A549 (cell line): ENCODE results near the gene PARP9. TPM values are rescaled to one million over a fixed set of nuclear protein-coding genes. Genes with fewer than 3 reads are reported as not detected.
A peak's percentile ranks its signal among the peaks of the same experiment; 100 is the strongest.

Experiments used
- ATAC-seq, 2 experiments: fragments of 200-7000 bp in 1 of 2; fragments of >200 bp in 1 of 2; cut with Nextera tagmentation in 1 of 2; cut with Tn5 transposase in 1 of 2; 3 replicates each; pipeline versions ENCODE4 v1.8.0 to v1.9.1; 2018 to 2020; ENCODE audit warnings: mild to moderate bottlenecking in 1 of 2, moderate library complexity in 1 of 2
- CTCF ChIA-PET: fragments of 300-600 bp; sonication (Branson Sonifier 250); formaldehyde crosslinking; extraction: SDS; loops from one replicate; lab custom pipeline; 2021; ENCODE audit warnings: antibody characterized with exemption, inconsistent platforms; lab: Yijun Ruan, JAX
- POLR2A ChIA-PET: fragments of 350-600 bp; formaldehyde crosslinking; extraction: SDS; loops from one replicate; lab custom pipeline; 2021; ENCODE audit warnings: antibody characterized with exemption, inconsistent platforms; lab: Yijun Ruan, JAX
- DNase-seq, 2 experiments: peaks; one replicate each; pipeline versions ENCODE4 v3.0.0 to v3.0.0-alpha.2; 2011 to 2016; ENCODE audit warnings: low read depth in 1 of 2, low spot score in 1 of 2
- FAIRE-seq: peaks from 2 replicates; lab custom pipeline; 2011; peaks lifted over from hg19 to GRCh38; lab: Jason Lieb, UNC
- H3K27ac ChIP-seq, 2 experiments: fragments of >200 bp; sonication (Bioruptor Twin); formaldehyde crosslinking; 3 replicates each; pipeline ENCODE4 v1.5.1; 2016 to 2017
- H3K4me1 ChIP-seq: fragments of >200 bp; sonication (Bioruptor Twin); formaldehyde crosslinking; 3 replicates; pipeline ENCODE4 v1.6.1; 2016
- H3K4me2 ChIP-seq: fragments of >200 bp; sonication (Bioruptor Twin); formaldehyde crosslinking; 3 replicates; pipeline ENCODE4 v1.6.1; 2016
- H3K4me3 ChIP-seq: fragments of >200 bp; sonication (Bioruptor Twin); formaldehyde crosslinking; 3 replicates; pipeline ENCODE4 v1.5.1; 2016
- H3K9me3 ChIP-seq: fragments of >200 bp; sonication (Bioruptor Twin); formaldehyde crosslinking; 3 replicates; pipeline ENCODE4 v1.6.1; 2016
- CHD2 ChIP-seq: fragments of 150-350 bp; IDR thresholded peaks from 2 replicates; pipeline ENCODE4 v1.6.1; 2014; ENCODE audit warnings: low read length; ENCODE audit not compliant: partially characterized antibody
- CHD4 ChIP-seq: fragments of 200-600 bp; sonication (generic); IDR thresholded peaks from 2 replicates; pipeline ENCODE4 v1.6.1; 2016; ENCODE audit warnings: antibody characterized with exemption, mild to moderate bottlenecking, borderline replicate concordance
- EHMT2 ChIP-seq: fragments of 200-600 bp; sonication (generic); IDR thresholded peaks from 2 replicates; pipeline ENCODE4 v1.6.1; 2016; ENCODE audit warnings: antibody characterized with exemption, low read depth, mild to moderate bottlenecking, moderate library complexity
- EP300 ChIP-seq, 2 experiments: fragments of >200 bp; sonication (Bioruptor Twin); formaldehyde crosslinking; IDR thresholded peaks; 2 replicates in 1 of 2; 3 replicates in 1 of 2; pipeline ENCODE4 v1.6.1; 2016 to 2017
- ESRRA ChIP-seq: fragments of 150-350 bp; IDR thresholded peaks from 2 replicates; pipeline ENCODE4 v1.6.1; 2014; ENCODE audit warnings: mild to moderate bottlenecking, low read length, borderline replicate concordance
- FOSB ChIP-seq: fragments of 250-450 bp; sonication (Bioruptor Pico); IDR thresholded peaks from 2 replicates; pipeline ENCODE4 v1.5.0; 2020; ENCODE audit warnings: mild to moderate bottlenecking, moderate library complexity
- HEYL ChIP-seq: fragments of 250-450 bp; sonication (Bioruptor Pico); IDR thresholded peaks from 2 replicates; pipeline ENCODE4 v1.8.0; 2021; ENCODE audit warnings: mild to moderate bottlenecking, moderate library complexity
- HOXA7 ChIP-seq: fragments of 250-450 bp; sonication (Bioruptor Pico); IDR thresholded peaks from 2 replicates; pipeline ENCODE4 v1.5.0; 2020; ENCODE audit warnings: mild to moderate bottlenecking, moderate library complexity
- JUN ChIP-seq, 2 experiments: fragments of >200 bp; sonication (Bioruptor Twin); formaldehyde crosslinking; IDR thresholded peaks; 2 replicates in 1 of 2; 3 replicates in 1 of 2; pipeline ENCODE4 v1.6.1; 2016 to 2017
- JUNB ChIP-seq: fragments of >200 bp; sonication (Bioruptor Twin); formaldehyde crosslinking; IDR thresholded peaks from 2 replicates; pipeline ENCODE4 v1.6.1; 2016
- KDM1A ChIP-seq: fragments of 200-600 bp; sonication (generic); IDR thresholded peaks from 2 replicates; pipeline ENCODE4 v1.6.1; 2016; ENCODE audit warnings: low read depth, mild to moderate bottlenecking
- KDM5A ChIP-seq: fragments of 200-600 bp; sonication (generic); IDR thresholded peaks from 2 replicates; pipeline ENCODE4 v1.6.1; 2016; ENCODE audit warnings: antibody characterized with exemption, mild to moderate bottlenecking
- POLR2AphosphoS2 ChIP-seq: conservative IDR thresholded peaks from 2 replicates; pipeline ENCODE4 v1.6.1; 2012; ENCODE audit warnings: low read length, improper control_type of control experiment, inconsistent platforms
- RARB ChIP-seq: fragments of 250-450 bp; sonication (Bioruptor Pico); IDR thresholded peaks from 2 replicates; pipeline ENCODE4 v1.8.0; 2021; ENCODE audit warnings: mild to moderate bottlenecking, moderate library complexity
- RFX5 ChIP-seq: fragments of 450-650 bp; IDR thresholded peaks from 2 replicates; pipeline ENCODE4 v1.7.1; 2014; ENCODE audit warnings: antibody characterized with exemption, mild to moderate bottlenecking, moderate library complexity
- SREBF2 ChIP-seq: fragments of 450-650 bp; IDR thresholded peaks from 2 replicates; pipeline ENCODE4 v1.6.1; 2014; ENCODE audit warnings: mild to moderate bottlenecking, moderate library complexity
- TFCP2L1 ChIP-seq: fragments of 250-450 bp; sonication (Bioruptor Pico); IDR thresholded peaks from 2 replicates; pipeline ENCODE4 v1.5.0; 2021; ENCODE audit warnings: mild to moderate bottlenecking
- ZC3H11A ChIP-seq: fragments of 450-650 bp; IDR thresholded peaks from 2 replicates; pipeline ENCODE4 v1.6.1; 2014; ENCODE audit warnings: antibody characterized with exemption, mild to moderate bottlenecking
- ZNF302 ChIP-seq: fragments of 250-450 bp; sonication (Bioruptor Pico); IDR thresholded peaks from 2 replicates; pipeline ENCODE4 v1.9.0; 2021; ENCODE audit warnings: inconsistent platforms, mild to moderate bottlenecking, moderate library complexity
- WGBS: methylation state at CpG from one replicate; pipeline ENCODE4 v1.1.6; 2017; ENCODE audit errors: missing lambda C conversion rate; 5-methylcytosine and 5-hydroxymethylcytosine counted together
- polyA plus RNA-seq, 4 experiments: library from polyadenylated mRNA; depleted of rRNA in 3 of 4; stranded (reverse); fragments of >200 nt; fragmentation: RNase III in 1 of 4; extraction: RNeasy Plus Mini Kit Qiagen cat#74134 plus additional on column Dnase treatment in 1 of 4; gene quantifications; 2 replicates in 3 of 4; 3 replicates in 1 of 4; pipeline ENCODE4 v1.2.3, GENCODE V29; 2011 to 2017
- TF ChIP-seq, protein P1 (sequence below): IDR thresholded peaks from 2 replicates; pipeline ENCODE4 v1.6.1; 2012
- TF ChIP-seq, protein P2 (sequence below): IDR thresholded peaks from 2 replicates; pipeline ENCODE4 v1.6.1; 2012
- TF ChIP-seq, protein P3 (sequence below): fragments of 150-350 bp; IDR thresholded peaks from 2 replicates; pipeline ENCODE4 v1.6.1; 2014; ENCODE audit warnings: low read depth, mild to moderate bottlenecking, low read length
- TF ChIP-seq, protein P4 (sequence below): fragments of 250-450 bp; sonication (Bioruptor Pico); IDR thresholded peaks from 2 replicates; pipeline ENCODE4 v1.5.0; 2020; ENCODE audit warnings: low read depth, mild to moderate bottlenecking, moderate library complexity
- TF ChIP-seq, protein P5 (sequence below): IDR thresholded peaks from 2 replicates; pipeline ENCODE4 v1.6.1; 2012; ENCODE audit warnings: low read depth, borderline replicate concordance
- TF ChIP-seq, protein P6 (sequence below): fragments of 200-600 bp; sonication (generic); IDR thresholded peaks from 2 replicates; pipeline ENCODE4 v1.6.1; 2016; ENCODE audit warnings: antibody characterized with exemption, mild to moderate bottlenecking, moderate library complexity

The PARP9 gene
- polyA plus RNA-seq, 2 of the 4 experiments (the other 2 are of a cell fraction) = 4.5 to 12.6 TPM

DNA sequence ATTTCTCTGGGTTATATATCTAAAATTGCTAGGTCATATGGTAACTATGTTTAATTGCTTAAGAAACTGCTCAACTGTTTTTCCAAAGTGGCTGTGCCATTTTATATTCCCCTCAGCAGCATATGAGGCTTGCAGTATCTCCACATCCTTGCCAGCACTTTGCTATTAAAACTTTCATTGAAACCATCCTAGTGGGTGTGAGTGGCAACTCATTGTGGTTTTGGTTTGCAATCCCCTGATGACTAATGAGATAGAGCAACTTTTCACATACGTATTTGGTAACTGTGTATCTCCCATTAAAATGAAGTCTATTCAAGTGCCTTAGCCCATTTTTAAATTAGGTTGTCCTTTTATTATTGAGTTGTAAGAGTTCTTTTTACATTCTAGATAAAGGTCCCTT, 66.7 kb downstream of the PARP9 start:
- FAIRE-seq = no peak
- Histone ChIP-seq H3K4me1 (peaks cover 7% of the 10 kb centered on the region; the same call in 1 of the 3 replicates), H3K4me3 (no peak overlapping the region), H3K9me3 (no peaks in the 10 kb centered on the region), H3K4me2 (no peak overlapping the region), H3K27ac (no peak overlapping the region)
- WGBS = 64% methylated on average over 1 of the region's 1 CpG
- no peak for TF ChIP-seq POLR2AphosphoS2
- TF ChIP-seq, protein P1, sequence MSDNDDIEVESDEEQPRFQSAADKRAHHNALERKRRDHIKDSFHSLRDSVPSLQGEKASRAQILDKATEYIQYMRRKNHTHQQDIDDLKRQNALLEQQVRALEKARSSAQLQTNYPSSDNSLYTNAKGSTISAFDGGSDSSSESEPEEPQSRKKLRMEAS = no peak
- CTCF ChIA-PET = no interaction called here
- ATAC-seq = 0 out of 6 replicates have a peak, but pooled peaks of 1 of the 2 experiments have one; percentile 28
- no peak for DNase-seq
- POLR2A ChIA-PET = no interaction called here

DNA sequence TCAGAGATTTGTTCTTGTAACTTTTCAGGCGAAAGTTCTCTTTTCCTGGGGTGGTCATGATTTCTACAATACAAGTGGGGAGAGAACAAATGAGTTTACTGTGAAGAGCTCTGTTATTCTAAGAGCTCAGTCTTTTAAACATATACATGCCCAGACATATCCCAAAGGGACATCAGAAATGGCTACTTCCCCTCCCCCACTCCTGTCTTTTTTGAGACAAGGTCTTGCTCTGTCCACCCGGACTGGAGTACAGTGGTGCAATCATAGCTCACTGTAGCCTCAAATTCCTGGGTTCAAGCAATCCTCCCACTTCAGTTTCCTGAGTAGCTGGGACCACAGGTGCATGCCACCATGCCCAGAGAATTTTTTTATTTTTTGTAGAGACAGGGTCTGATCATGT, 67.6 kb downstream of the PARP9 start:
- ATAC-seq (no peak), DNase-seq (no peak), FAIRE-seq (no peak)
- no peak for TF ChIP-seq HOXA7 (CRISPR knock-in tag)
- TF ChIP-seq EP300 (IDR thresholded peaks at IDR 0.05) = no peak
- TF ChIP-seq, protein P2, sequence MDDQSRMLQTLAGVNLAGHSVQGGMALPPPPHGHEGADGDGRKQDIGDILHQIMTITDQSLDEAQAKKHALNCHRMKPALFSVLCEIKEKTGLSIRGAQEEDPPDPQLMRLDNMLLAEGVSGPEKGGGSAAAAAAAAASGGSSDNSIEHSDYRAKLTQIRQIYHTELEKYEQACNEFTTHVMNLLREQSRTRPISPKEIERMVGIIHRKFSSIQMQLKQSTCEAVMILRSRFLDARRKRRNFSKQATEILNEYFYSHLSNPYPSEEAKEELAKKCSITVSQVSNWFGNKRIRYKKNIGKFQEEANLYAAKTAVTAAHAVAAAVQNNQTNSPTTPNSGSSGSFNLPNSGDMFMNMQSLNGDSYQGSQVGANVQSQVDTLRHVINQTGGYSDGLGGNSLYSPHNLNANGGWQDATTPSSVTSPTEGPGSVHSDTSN = no peak
- TF ChIP-seq RFX5 = no peak
- no peak for TF ChIP-seq CHD2
- no peak for TF ChIP-seq EHMT2
- no peak for TF ChIP-seq ZNF302 (CRISPR knock-in tag)
- TF ChIP-seq JUN (IDR thresholded peaks at IDR 0.05) = no peak
- no peak for TF ChIP-seq CHD4
- TF ChIP-seq ESRRA = no peak
- no peak for TF ChIP-seq TFCP2L1 (CRISPR knock-in tag)
- TF ChIP-seq JUNB = no peak
- TF ChIP-seq ZC3H11A = no peak
- no peak for TF ChIP-seq FOSB
- no peak for TF ChIP-seq SREBF2
- TF ChIP-seq, protein P1 = no peak
- TF ChIP-seq, protein P3, sequence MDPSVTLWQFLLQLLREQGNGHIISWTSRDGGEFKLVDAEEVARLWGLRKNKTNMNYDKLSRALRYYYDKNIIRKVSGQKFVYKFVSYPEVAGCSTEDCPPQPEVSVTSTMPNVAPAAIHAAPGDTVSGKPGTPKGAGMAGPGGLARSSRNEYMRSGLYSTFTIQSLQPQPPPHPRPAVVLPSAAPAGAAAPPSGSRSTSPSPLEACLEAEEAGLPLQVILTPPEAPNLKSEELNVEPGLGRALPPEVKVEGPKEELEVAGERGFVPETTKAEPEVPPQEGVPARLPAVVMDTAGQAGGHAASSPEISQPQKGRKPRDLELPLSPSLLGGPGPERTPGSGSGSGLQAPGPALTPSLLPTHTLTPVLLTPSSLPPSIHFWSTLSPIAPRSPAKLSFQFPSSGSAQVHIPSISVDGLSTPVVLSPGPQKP = no peak
- TF ChIP-seq, protein P4, sequence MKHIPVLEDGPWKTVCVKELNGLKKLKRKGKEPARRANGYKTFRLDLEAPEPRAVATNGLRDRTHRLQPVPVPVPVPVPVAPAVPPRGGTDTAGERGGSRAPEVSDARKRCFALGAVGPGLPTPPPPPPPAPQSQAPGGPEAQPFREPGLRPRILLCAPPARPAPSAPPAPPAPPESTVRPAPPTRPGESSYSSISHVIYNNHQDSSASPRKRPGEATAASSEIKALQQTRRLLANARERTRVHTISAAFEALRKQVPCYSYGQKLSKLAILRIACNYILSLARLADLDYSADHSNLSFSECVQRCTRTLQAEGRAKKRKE = no peak
- 83% methylated on average over 2 of the region's 2 CpGs for WGBS
- no peak overlapping the region for H3K4me3 ChIP-seq
- peaks cover 7% of the 10 kb centered on the region; the same call in 1 of the 3 replicates for H3K4me1 ChIP-seq
- H3K4me2 ChIP-seq = no peak overlapping the region
- CTCF ChIA-PET = interaction anchor here (0.6 kb wide), 1 partner anchor 65 kb away, joined by 5 read pairs; no protein-coding TSS in a partner anchor
- H3K27ac ChIP-seq = peak overlapping the region; percentile 42 to 68; a peak in 5 of 6 replicates
- no peaks in the 10 kb centered on the region for H3K9me3 ChIP-seq
- POLR2A ChIA-PET = interaction anchor here (0.7 kb wide), 1 partner anchor 80 kb away, joined by 3 read pairs; the partner anchor contains the start of gene WDR5B

DNA sequence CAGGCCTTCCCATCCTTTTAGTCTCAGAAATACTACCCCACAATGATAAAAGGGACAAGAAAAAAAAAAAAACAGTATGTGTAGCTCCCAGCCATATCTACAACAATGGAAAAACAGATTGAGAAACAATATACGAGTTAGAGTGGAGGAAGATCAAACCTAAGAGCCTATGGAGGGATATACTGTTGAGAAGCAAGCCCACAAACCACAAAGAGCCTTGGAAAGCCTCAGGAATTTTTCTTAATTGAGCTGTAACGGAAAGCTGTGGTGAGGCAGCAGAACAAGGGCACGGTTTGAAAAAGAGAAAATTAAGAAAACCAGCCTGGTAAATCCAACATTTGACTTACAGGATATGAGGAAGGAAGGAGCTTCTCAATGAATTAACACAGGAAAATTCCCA, 70.8 kb downstream of the PARP9 start:
- POLR2A ChIA-PET = no interaction called here
- H3K27ac ChIP-seq = no peak overlapping the region
- CTCF ChIA-PET = interaction anchor here (0.6 to 1.2 kb wide), 2 partner anchors 66 to 362 kb away, joined by 3 read pairs; no protein-coding TSS in a partner anchor
- peaks cover 7% of the 10 kb centered on the region; the same call in 1 of the 3 replicates for H3K4me1 ChIP-seq
- 92% methylated on average over 3 of the region's 3 CpGs for WGBS
- H3K4me2 ChIP-seq = no peak overlapping the region
- ATAC-seq (no peak), DNase-seq (no peak), FAIRE-seq (no peak)
- no peaks in the 10 kb centered on the region for H3K9me3 ChIP-seq
- H3K4me3 ChIP-seq = no peak overlapping the region
- no peak for TF ChIP-seq KDM5A
- TF ChIP-seq RARB (CRISPR knock-in tag) = no peak
- TF ChIP-seq, protein P5, sequence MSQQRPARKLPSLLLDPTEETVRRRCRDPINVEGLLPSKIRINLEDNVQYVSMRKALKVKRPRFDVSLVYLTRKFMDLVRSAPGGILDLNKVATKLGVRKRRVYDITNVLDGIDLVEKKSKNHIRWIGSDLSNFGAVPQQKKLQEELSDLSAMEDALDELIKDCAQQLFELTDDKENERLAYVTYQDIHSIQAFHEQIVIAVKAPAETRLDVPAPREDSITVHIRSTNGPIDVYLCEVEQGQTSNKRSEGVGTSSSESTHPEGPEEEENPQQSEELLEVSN = no peak
- TF ChIP-seq, protein P6, sequence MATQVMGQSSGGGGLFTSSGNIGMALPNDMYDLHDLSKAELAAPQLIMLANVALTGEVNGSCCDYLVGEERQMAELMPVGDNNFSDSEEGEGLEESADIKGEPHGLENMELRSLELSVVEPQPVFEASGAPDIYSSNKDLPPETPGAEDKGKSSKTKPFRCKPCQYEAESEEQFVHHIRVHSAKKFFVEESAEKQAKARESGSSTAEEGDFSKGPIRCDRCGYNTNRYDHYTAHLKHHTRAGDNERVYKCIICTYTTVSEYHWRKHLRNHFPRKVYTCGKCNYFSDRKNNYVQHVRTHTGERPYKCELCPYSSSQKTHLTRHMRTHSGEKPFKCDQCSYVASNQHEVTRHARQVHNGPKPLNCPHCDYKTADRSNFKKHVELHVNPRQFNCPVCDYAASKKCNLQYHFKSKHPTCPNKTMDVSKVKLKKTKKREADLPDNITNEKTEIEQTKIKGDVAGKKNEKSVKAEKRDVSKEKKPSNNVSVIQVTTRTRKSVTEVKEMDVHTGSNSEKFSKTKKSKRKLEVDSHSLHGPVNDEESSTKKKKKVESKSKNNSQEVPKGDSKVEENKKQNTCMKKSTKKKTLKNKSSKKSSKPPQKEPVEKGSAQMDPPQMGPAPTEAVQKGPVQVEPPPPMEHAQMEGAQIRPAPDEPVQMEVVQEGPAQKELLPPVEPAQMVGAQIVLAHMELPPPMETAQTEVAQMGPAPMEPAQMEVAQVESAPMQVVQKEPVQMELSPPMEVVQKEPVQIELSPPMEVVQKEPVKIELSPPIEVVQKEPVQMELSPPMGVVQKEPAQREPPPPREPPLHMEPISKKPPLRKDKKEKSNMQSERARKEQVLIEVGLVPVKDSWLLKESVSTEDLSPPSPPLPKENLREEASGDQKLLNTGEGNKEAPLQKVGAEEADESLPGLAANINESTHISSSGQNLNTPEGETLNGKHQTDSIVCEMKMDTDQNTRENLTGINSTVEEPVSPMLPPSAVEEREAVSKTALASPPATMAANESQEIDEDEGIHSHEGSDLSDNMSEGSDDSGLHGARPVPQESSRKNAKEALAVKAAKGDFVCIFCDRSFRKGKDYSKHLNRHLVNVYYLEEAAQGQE = no peak
- TF ChIP-seq KDM1A = no peak
- no peak for TF ChIP-seq HOXA7 (CRISPR knock-in tag)
- no peak for TF ChIP-seq TFCP2L1 (CRISPR knock-in tag)
- TF ChIP-seq, protein P4 = no peak
- no peak for TF ChIP-seq FOSB
- no peak for TF ChIP-seq ESRRA
- no peak for TF ChIP-seq SREBF2
- TF ChIP-seq HEYL (CRISPR knock-in tag) = no peak
